ENCODE measurements around the gene GATA3.

The GATA3 gene

GRCh38 chr10:8070440-8070839, 16.0 kb downstream of the GATA3 start:
- TF ChIP-seq CTCF (IDR thresholded peaks at IDR 0.05; ENCODE audit: unreplicated experiment in 3 of 3), result no peak
- Mint-ChIP-seq H3K4me3 (peak overlapping the region in 1 of 3 experiments; percentile 31), H3K27me3 (ENCODE audit: low read depth) (peaks cover 86% of the 10 kb centered on the region), H3K27ac (no peak overlapping the region), H3K4me1 (no peaks in the 10 kb centered on the region), H3K9me3 (no peaks in the 10 kb centered on the region), H3K36me3 (ENCODE audit: low read depth) (peaks cover 58% of the 10 kb centered on the region)

GRCh38 chr10:8071006-8071405, 16.5 kb downstream of the GATA3 start:
- no peak overlapping the region for H3K4me3 Mint-ChIP-seq
- no peaks in the 10 kb centered on the region for H3K9me3 Mint-ChIP-seq

GRCh38 chr10:8071666-8072065, 17.2 kb downstream of the GATA3 start:
- peaks cover 84% of the 10 kb centered on the region for H3K27me3 Mint-ChIP-seq (ENCODE audit: low read depth)
- H3K4me3 Mint-ChIP-seq, result no peak overlapping the region
- no peaks in the 10 kb centered on the region for H3K4me1 Mint-ChIP-seq
- no peaks in the 10 kb centered on the region for H3K9me3 Mint-ChIP-seq
- H3K27ac Mint-ChIP-seq, result no peak overlapping the region
- no peak for TF ChIP-seq CTCF (IDR thresholded peaks at IDR 0.05; ENCODE audit: unreplicated experiment in 3 of 3)
- H3K36me3 Mint-ChIP-seq (ENCODE audit: low read depth), result peaks cover 50% of the 10 kb centered on the region

More at GRCh38 chr10:8071006-8071405, 16.5 kb downstream of the GATA3 start:
- peaks cover 86% of the 10 kb centered on the region for H3K27me3 Mint-ChIP-seq (ENCODE audit: low read depth)
- H3K27ac Mint-ChIP-seq, result no peak overlapping the region
- no peaks in the 10 kb centered on the region for H3K4me1 Mint-ChIP-seq
- peaks cover 57% of the 10 kb centered on the region for H3K36me3 Mint-ChIP-seq (ENCODE audit: low read depth)
- TF ChIP-seq CTCF (IDR thresholded peaks at IDR 0.05; ENCODE audit: unreplicated experiment in 3 of 3), result no peak

GRCh38 chr10:8072211-8072610, 17.7 kb downstream of the GATA3 start:
- peaks cover 45% of the 10 kb centered on the region for H3K36me3 Mint-ChIP-seq (ENCODE audit: low read depth)
- peaks cover 79% of the 10 kb centered on the region for H3K27me3 Mint-ChIP-seq (ENCODE audit: low read depth)
- no peak for TF ChIP-seq CTCF (IDR thresholded peaks at IDR 0.05; ENCODE audit: unreplicated experiment in 3 of 3)
- no peak overlapping the region for H3K27ac Mint-ChIP-seq
- no peak overlapping the region for H3K4me3 Mint-ChIP-seq
- no peaks in the 10 kb centered on the region for H3K4me1 Mint-ChIP-seq
- H3K9me3 Mint-ChIP-seq, result no peaks in the 10 kb centered on the region

GRCh38 chr10:8073691-8074416, 19.4 kb downstream of the GATA3 start:
- no peak overlapping the region for H3K4me3 Mint-ChIP-seq
- peaks cover 39% of the 10 kb centered on the region for H3K36me3 Mint-ChIP-seq (ENCODE audit: low read depth)
- H3K27ac Mint-ChIP-seq, result no peak overlapping the region
- H3K9me3 Mint-ChIP-seq, result no peaks in the 10 kb centered on the region
- no peaks in the 10 kb centered on the region for H3K4me1 Mint-ChIP-seq
- TF ChIP-seq CTCF (IDR thresholded peaks at IDR 0.05; ENCODE audit: unreplicated experiment in 3 of 3), result no peak
- H3K27me3 Mint-ChIP-seq (ENCODE audit: low read depth), result peaks cover 74% of the 10 kb centered on the region

- H3K27me3 Mint-ChIP-seq (ENCODE audit: low read depth), result peaks cover 71% of the 10 kb centered on the region
- H3K4me3 Mint-ChIP-seq, result no peak overlapping the region
- H3K36me3 Mint-ChIP-seq (ENCODE audit: low read depth), result peaks cover 34% of the 10 kb centered on the region
- no peaks in the 10 kb centered on the region for H3K9me3 Mint-ChIP-seq
- no peak overlapping the region for H3K27ac Mint-ChIP-seq
- no peak for TF ChIP-seq CTCF (IDR thresholded peaks at IDR 0.05; ENCODE audit: unreplicated experiment in 3 of 3)
- H3K4me1 Mint-ChIP-seq, result no peaks in the 10 kb centered on the region
Measured at GRCh38 chr10:8074881-8075280, 20.4 kb downstream of the GATA3 start.
